ENCODE results near the gene GHRL. TPM values are rescaled to one million over a fixed set of nuclear protein-coding genes. Genes with fewer than 3 reads are reported as not detected.
A peak's percentile ranks its signal among the peaks of the same experiment; 100 is the strongest.

Gene GHRL
- total RNA-seq, 8 experiments from 2014 or later: 0.36 to 6.4 (median 0.91) TPM

- ATAC-seq (replicated peaks in 6 of 8): no peak
- Histone ChIP-seq H3K4me3 (no peak overlapping the region), H3K27ac (no peak overlapping the region), H3K4me1 (replicated peaks in 1 of 2) (no peaks in the 10 kb centered on the region)
- in situ Hi-C loops (cut with MboI; ENCODE audit: low pct_unique_long_range_greater_than_20kb in 2 of 9, low sequenced_read_pairs in 9 of 9, unreplicated experiment in 9 of 9): no loop called here
- 77 to 100% (median 93%) methylated on average over 1 to 6 of the region's 6 CpGs; no CpG with 5 or more reads in 1 of the 10 experiments for WGBS, 10 experiments
These were observed 32.5 kb downstream of the GHRL start for GRCh38 chr3:10260211-10260701.

GRCh38 chr3:10259798-10260197, 32.9 kb downstream of the GHRL start:
- Histone ChIP-seq H3K4me1 (replicated peaks in 1 of 2) (no peaks in the 10 kb centered on the region), H3K27ac (no peak overlapping the region), H3K4me3 (no peak overlapping the region)
- no peak for ATAC-seq (replicated peaks in 6 of 8)
- 57 to 100% (median 94%) methylated on average over 1 to 4 of the region's 4 CpGs; no CpG with 5 or more reads in 1 of the 10 experiments for WGBS, 10 experiments
- in situ Hi-C loops (cut with MboI; ENCODE audit: low pct_unique_long_range_greater_than_20kb in 2 of 9, low sequenced_read_pairs in 9 of 9, unreplicated experiment in 9 of 9): no loop called here

- 56 to 100% (median 83%) methylated on average over 1 to 7 of the region's 7 CpGs; no CpG with 5 or more reads in 1 of the 10 experiments for WGBS, 10 experiments
- in situ Hi-C loops (cut with MboI; ENCODE audit: low pct_unique_long_range_greater_than_20kb in 2 of 9, low sequenced_read_pairs in 9 of 9, unreplicated experiment in 9 of 9): no loop called here
- no peak for ATAC-seq (replicated peaks in 6 of 8)
These were observed 33.7 kb downstream of the GHRL start for GRCh38 chr3:10259036-10259435.

GRCh38 chr3:10255835-10256234, 36.9 kb downstream of the GHRL start:
- no peak overlapping the region for H3K27ac ChIP-seq
- no peaks in the 10 kb centered on the region for H3K4me1 ChIP-seq (replicated peaks in 1 of 2)
- in situ Hi-C loops (cut with MboI; ENCODE audit: low pct_unique_long_range_greater_than_20kb in 2 of 9, low sequenced_read_pairs in 9 of 9, unreplicated experiment in 9 of 9): no loop called here
- WGBS, 10 experiments: 80 to 100% (median 95%) methylated on average over 1 to 6 of the region's 7 CpGs; no CpG with 5 or more reads in 1 of the 10 experiments
- H3K4me3 ChIP-seq: no peak overlapping the region
- ATAC-seq (replicated peaks in 6 of 8): no peak

More at GRCh38 chr3:10259036-10259435, 33.7 kb downstream of the GHRL start:
- no peak overlapping the region for H3K4me3 ChIP-seq
- H3K27ac ChIP-seq: no peak overlapping the region
- H3K4me1 ChIP-seq (replicated peaks in 1 of 2): no peaks in the 10 kb centered on the region

- no peak overlapping the region for H3K27ac ChIP-seq
- WGBS, 10 experiments: 80 to 100% (median 100%) methylated on average over 1 to 3 of the region's 3 CpGs; no CpG with 5 or more reads in 4 of the 10 experiments
- H3K4me1 ChIP-seq (replicated peaks in 1 of 2): peaks cover 5 to 10% of the 10 kb centered on the region in 2 donors
- no peak overlapping the region for H3K4me3 ChIP-seq
- ATAC-seq (replicated peaks in 6 of 8): no peak
- in situ Hi-C loops (cut with MboI; ENCODE audit: low pct_unique_long_range_greater_than_20kb in 2 of 9, low sequenced_read_pairs in 9 of 9, unreplicated experiment in 9 of 9): no loop called here
These were observed 39.0 kb downstream of the GHRL start for GRCh38 chr3:10253731-10254130.

GRCh38 chr3:10251006-10251405, 41.7 kb downstream of the GHRL start:
- Histone ChIP-seq H3K27ac (no peak overlapping the region), H3K4me3 (no peak overlapping the region), H3K4me1 (replicated peaks in 1 of 2) (peaks cover 5 to 10% of the 10 kb centered on the region in 2 donors)
- WGBS, 10 experiments: 78 to 100% (median 100%) methylated on average over 1 to 3 of the region's 3 CpGs; no CpG with 5 or more reads in 4 of the 10 experiments
- ATAC-seq (replicated peaks in 6 of 8): no peak
- in situ Hi-C loops (cut with MboI; ENCODE audit: low pct_unique_long_range_greater_than_20kb in 2 of 9, low sequenced_read_pairs in 9 of 9, unreplicated experiment in 9 of 9): no loop called here

GRCh38 chr3:10249833-10250232, 42.9 kb downstream of the GHRL start:
- in situ Hi-C loops (cut with MboI; ENCODE audit: low pct_unique_long_range_greater_than_20kb in 2 of 9, low sequenced_read_pairs in 9 of 9, unreplicated experiment in 9 of 9): no loop called here
- Histone ChIP-seq H3K27ac (no peak overlapping the region), H3K4me3 (peak overlapping the region; percentile 54 to 90 (median 65)), H3K4me1 (replicated peaks in 1 of 2) (peaks cover 5 to 10% of the 10 kb centered on the region in 2 donors)
- 0 to 50% (median 22%) methylated on average over 1 to 3 of the region's 3 CpGs; no CpG with 5 or more reads in 2 of the 10 experiments for WGBS, 10 experiments
- no peak for ATAC-seq (replicated peaks in 6 of 8)

- H3K27ac ChIP-seq: peak overlapping the region in 1 of 2 donors; percentile 50
- ATAC-seq (replicated peaks in 6 of 8): peak in 7 of 8 experiments; percentile 0 to 10 (median 5)
- in situ Hi-C loops (cut with MboI; ENCODE audit: low pct_unique_long_range_greater_than_20kb in 2 of 9, low sequenced_read_pairs in 9 of 9, unreplicated experiment in 9 of 9): no loop called here
- peak overlapping the region; percentile 54 to 90 (median 65) for H3K4me3 ChIP-seq
- peaks cover 5 to 10% of the 10 kb centered on the region in 2 donors for H3K4me1 ChIP-seq (replicated peaks in 1 of 2)
- 0 to 20% (median 0%) methylated on average over 1 to 5 of the region's 32 CpGs; no CpG with 5 or more reads in 3 of the 10 experiments for WGBS, 10 experiments
These were observed 43.6 kb downstream of the GHRL start for GRCh38 chr3:10248984-10249748.

- in situ Hi-C loops (cut with MboI; ENCODE audit: low pct_unique_long_range_greater_than_20kb in 2 of 9, low sequenced_read_pairs in 9 of 9, unreplicated experiment in 9 of 9): no loop called here
These were observed 44.4 kb downstream of the GHRL start, which contains the start of gene TATDN2 for GRCh38 chr3:10248184-10248983. TSS of gene TATDN2 (plus strand) at chr3:10248459. CDS start at chr3:10249201, 742 bp downstream.

GRCh38 chr3:10247679-10248183, 45.0 kb downstream of the GHRL start:
- no peak overlapping the region for H3K27ac ChIP-seq
- in situ Hi-C loops (cut with MboI; ENCODE audit: low pct_unique_long_range_greater_than_20kb in 2 of 9, low sequenced_read_pairs in 9 of 9, unreplicated experiment in 9 of 9): no loop called here
- 6 to 100% (median 66%) methylated on average over 1 to 13 of the region's 14 CpGs for WGBS, 10 experiments
- peak overlapping the region; percentile 54 to 90 (median 65) for H3K4me3 ChIP-seq
- peaks cover 5 to 10% of the 10 kb centered on the region in 2 donors for H3K4me1 ChIP-seq (replicated peaks in 1 of 2)
- ATAC-seq (replicated peaks in 6 of 8): no peak

More at GRCh38 chr3:10248184-10248983, 44.4 kb downstream of the GHRL start, which contains the start of gene TATDN2:
- Histone ChIP-seq H3K4me1 (replicated peaks in 1 of 2) (peaks cover 5 to 10% of the 10 kb centered on the region in 2 donors), H3K4me3 (peak within 1 kb of the TSS; percentile 54 to 90 (median 65)), H3K27ac (peak within 1 kb of the TSS in 1 of 2 donors; percentile 50)
- WGBS, 10 experiments: 0 to 3% (median 0%) methylated on average over 1 to 32 of the region's 80 CpGs; no CpG with 5 or more reads in 4 of the 10 experiments
- peak; percentile 94 to 98 (median 97) for ATAC-seq (replicated peaks in 6 of 8)

- H3K4me1 ChIP-seq (replicated peaks in 1 of 2): peaks cover 5% of the 10 kb centered on the region in 2 donors
- H3K27ac ChIP-seq: no peak overlapping the region
- in situ Hi-C loops (cut with MboI; ENCODE audit: low pct_unique_long_range_greater_than_20kb in 2 of 9, low sequenced_read_pairs in 9 of 9, unreplicated experiment in 9 of 9): no loop called here
- 73 to 100% (median 89%) methylated on average over 1 to 6 of the region's 6 CpGs for WGBS, 10 experiments
- ATAC-seq (replicated peaks in 6 of 8): no peak
- H3K4me3 ChIP-seq: no peak overlapping the region
These were observed 47.5 kb downstream of the GHRL start for GRCh38 chr3:10245081-10245712.

- in situ Hi-C loops (cut with MboI; ENCODE audit: low pct_unique_long_range_greater_than_20kb in 2 of 9, low sequenced_read_pairs in 9 of 9, unreplicated experiment in 9 of 9): no loop called here
- Histone ChIP-seq H3K4me1 (replicated peaks in 1 of 2) (no peaks in the 10 kb centered on the region), H3K27ac (no peak overlapping the region), H3K4me3 (no peak overlapping the region)
- 86 to 100% (median 100%) methylated on average over 1 to 3 of the region's 3 CpGs; no CpG with 5 or more reads in 5 of the 10 experiments for WGBS, 10 experiments
- ATAC-seq (replicated peaks in 6 of 8): no peak
These were observed 48.7 kb downstream of the GHRL start for GRCh38 chr3:10244009-10244408.

Data from motor neuron (in vitro differentiated cells).